Measurements from ENCODE around the gene ALDH2.

ALDH2 gene

GRCh38 chr12:111846016-111846415 is 79.3 kb downstream of the ALDH2 start:
- no peak for TF ChIP-seq CTCF (conservative IDR thresholded peaks at IDR 0.05; ENCODE audit: control insufficient read depth, insufficient read depth, low read depth, low read length)
- peak; percentile 38 for DNase-seq (ENCODE audit: low read depth)
- no peak overlapping the region for H3K4me3 ChIP-seq (ENCODE audit: control insufficient read depth, low read depth, low read length)

GRCh38 chr12:111850526-111850925 is 83.8 kb downstream of the ALDH2 start:
- H3K4me3 ChIP-seq (ENCODE audit: control insufficient read depth, low read depth, low read length) = no peak overlapping the region
- no peak for DNase-seq (ENCODE audit: low read depth)
- no peak for TF ChIP-seq CTCF (conservative IDR thresholded peaks at IDR 0.05; ENCODE audit: control insufficient read depth, insufficient read depth, low read depth, low read length)

- no peak for TF ChIP-seq CTCF (conservative IDR thresholded peaks at IDR 0.05; ENCODE audit: control insufficient read depth, insufficient read depth, low read depth, low read length)
- H3K4me3 ChIP-seq (ENCODE audit: control insufficient read depth, low read depth, low read length) = no peak overlapping the region
- no peak for DNase-seq (ENCODE audit: low read depth)
These were observed 91.5 kb downstream of the ALDH2 start for GRCh38 chr12:111858186-111858585.

GRCh38 chr12:111858778-111859177 is 92.0 kb downstream of the ALDH2 start:
- no peak for DNase-seq (ENCODE audit: low read depth)
- TF ChIP-seq CTCF (conservative IDR thresholded peaks at IDR 0.05; ENCODE audit: control insufficient read depth, insufficient read depth, low read depth, low read length) = no peak
- no peak overlapping the region for H3K4me3 ChIP-seq (ENCODE audit: control insufficient read depth, low read depth, low read length)

DNA sequence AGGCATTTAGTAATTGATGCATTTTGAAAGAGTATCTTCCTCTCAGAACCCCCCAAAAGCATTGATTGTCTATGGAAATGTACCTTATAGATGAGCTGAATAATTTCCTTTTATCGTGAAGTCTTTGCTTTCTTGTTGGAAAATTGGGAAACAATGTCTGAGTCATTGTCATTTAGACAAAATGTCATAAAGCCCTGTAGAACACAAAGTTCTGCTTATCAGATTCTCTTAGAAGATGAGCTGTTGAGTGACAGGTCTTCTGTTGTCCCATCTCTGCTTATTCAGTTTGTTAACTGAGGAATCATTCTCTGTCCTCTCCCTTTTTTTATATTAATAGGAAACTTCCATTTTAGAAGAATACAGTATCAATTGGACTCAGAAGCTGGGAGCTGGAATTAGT is 98.2 kb downstream of the ALDH2 start:
- TF ChIP-seq CTCF (conservative IDR thresholded peaks at IDR 0.05; ENCODE audit: control insufficient read depth, insufficient read depth, low read depth, low read length) = no peak
- no peak overlapping the region for H3K4me3 ChIP-seq (ENCODE audit: control insufficient read depth, low read depth, low read length)
- no peak for DNase-seq (ENCODE audit: low read depth)
